ENCODE results near the gene C3orf20. TPM values are rescaled to one million over a fixed set of nuclear protein-coding genes. Genes with fewer than 3 reads are reported as not detected.
A peak's percentile ranks its signal among the peaks of the same experiment; 100 is the strongest.

The C3orf20 gene
- total and polyA plus RNA-seq, 7 donors, result 0.03 to 0.16 TPM; not detected in 5

- H3K27ac ChIP-seq, result no peak overlapping the region
- H3K27me3 ChIP-seq, result no peaks in the 10 kb centered on the region
- WGBS, 2 donors, result 70 to 86% methylated on average over 2 of the region's 2 CpGs
- peaks cover 0 to under 1% (median 0%) of the 10 kb centered on the region in 4 donors for H3K9me3 ChIP-seq
- TF ChIP-seq, protein P1, sequence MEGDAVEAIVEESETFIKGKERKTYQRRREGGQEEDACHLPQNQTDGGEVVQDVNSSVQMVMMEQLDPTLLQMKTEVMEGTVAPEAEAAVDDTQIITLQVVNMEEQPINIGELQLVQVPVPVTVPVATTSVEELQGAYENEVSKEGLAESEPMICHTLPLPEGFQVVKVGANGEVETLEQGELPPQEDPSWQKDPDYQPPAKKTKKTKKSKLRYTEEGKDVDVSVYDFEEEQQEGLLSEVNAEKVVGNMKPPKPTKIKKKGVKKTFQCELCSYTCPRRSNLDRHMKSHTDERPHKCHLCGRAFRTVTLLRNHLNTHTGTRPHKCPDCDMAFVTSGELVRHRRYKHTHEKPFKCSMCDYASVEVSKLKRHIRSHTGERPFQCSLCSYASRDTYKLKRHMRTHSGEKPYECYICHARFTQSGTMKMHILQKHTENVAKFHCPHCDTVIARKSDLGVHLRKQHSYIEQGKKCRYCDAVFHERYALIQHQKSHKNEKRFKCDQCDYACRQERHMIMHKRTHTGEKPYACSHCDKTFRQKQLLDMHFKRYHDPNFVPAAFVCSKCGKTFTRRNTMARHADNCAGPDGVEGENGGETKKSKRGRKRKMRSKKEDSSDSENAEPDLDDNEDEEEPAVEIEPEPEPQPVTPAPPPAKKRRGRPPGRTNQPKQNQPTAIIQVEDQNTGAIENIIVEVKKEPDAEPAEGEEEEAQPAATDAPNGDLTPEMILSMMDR (IDR thresholded peaks at IDR 0.05), result no peak
- no peak for TF ChIP-seq POLR2A (IDR thresholded peaks at IDR 0.05)
- no peak for TF ChIP-seq POLR2AphosphoS5 (IDR thresholded peaks at IDR 0.05)
- TF ChIP-seq EP300 (IDR thresholded peaks at IDR 0.05), result no peak
- H3K4me1 ChIP-seq, result no peaks in the 10 kb centered on the region
- intact Hi-C loops (cut with DNase I), result no loop called here
- H3K4me3 ChIP-seq, result no peak overlapping the region
- no peaks in the 10 kb centered on the region for H3K36me3 ChIP-seq
- no peak for DNase-seq
Measured at GRCh38 chr3:14718539-14718938, 43.6 kb downstream of the C3orf20 start.

DNA sequence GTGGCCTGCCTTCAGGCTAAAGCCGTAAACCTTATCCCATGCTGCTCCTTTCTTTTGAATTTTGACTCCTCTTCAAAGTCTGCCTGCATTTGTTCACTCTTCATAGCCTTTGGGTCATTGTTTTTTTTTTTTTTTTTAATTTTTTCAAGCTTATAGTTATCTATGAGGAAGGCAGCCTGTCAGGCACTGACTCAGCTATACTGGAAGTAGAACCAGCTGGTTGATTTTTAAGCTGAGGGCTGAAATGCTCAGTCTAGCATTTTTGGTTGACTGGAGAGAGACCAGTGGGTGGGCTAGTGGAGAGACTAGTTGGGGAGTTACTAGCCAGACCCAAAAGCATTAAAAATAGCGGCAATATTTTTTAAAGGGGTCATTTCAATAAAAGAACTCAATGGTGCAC, 44.1 kb downstream of the C3orf20 start:
- Histone ChIP-seq H3K27ac (no peak overlapping the region), H3K4me1 (peaks cover 0 to 2% (median under 1%) of the 10 kb centered on the region in 4 donors), H3K27me3 (no peaks in the 10 kb centered on the region), H3K36me3 (no peaks in the 10 kb centered on the region), H3K4me3 (no peak overlapping the region), H3K9me3 (no peaks in the 10 kb centered on the region)
- 89 to 97% methylated on average over 2 of the region's 2 CpGs for WGBS, 2 donors
- TF ChIP-seq, protein P1 (IDR thresholded peaks at IDR 0.05), result no peak
- TF ChIP-seq POLR2AphosphoS5 (IDR thresholded peaks at IDR 0.05) (no peak), EP300 (IDR thresholded peaks at IDR 0.05) (no peak)
- intact Hi-C loops (cut with DNase I), result no loop called here
- no peak for DNase-seq

GRCh38 chr3:14721126-14721864, 46.4 kb downstream of the C3orf20 start:
- Histone ChIP-seq H3K27ac (no peak overlapping the region), H3K36me3 (no peaks in the 10 kb centered on the region), H3K4me3 (no peak overlapping the region), H3K27me3 (no peaks in the 10 kb centered on the region), H3K4me1 (peaks cover 0 to 24% (median 24%) of the 10 kb centered on the region in 4 donors), H3K9me3 (no peaks in the 10 kb centered on the region)
- TF ChIP-seq POLR2A (IDR thresholded peaks at IDR 0.05), result no peak
- no peak for TF ChIP-seq EP300 (IDR thresholded peaks at IDR 0.05)
- no peak for TF ChIP-seq POLR2AphosphoS5 (IDR thresholded peaks at IDR 0.05)
- TF ChIP-seq, protein P1 (IDR thresholded peaks at IDR 0.05), result no peak
- WGBS, 2 donors, result 79 to 84% methylated on average over 8 of the region's 8 CpGs
- intact Hi-C loops (cut with DNase I), result no loop called here
- no peak for DNase-seq

DNA sequence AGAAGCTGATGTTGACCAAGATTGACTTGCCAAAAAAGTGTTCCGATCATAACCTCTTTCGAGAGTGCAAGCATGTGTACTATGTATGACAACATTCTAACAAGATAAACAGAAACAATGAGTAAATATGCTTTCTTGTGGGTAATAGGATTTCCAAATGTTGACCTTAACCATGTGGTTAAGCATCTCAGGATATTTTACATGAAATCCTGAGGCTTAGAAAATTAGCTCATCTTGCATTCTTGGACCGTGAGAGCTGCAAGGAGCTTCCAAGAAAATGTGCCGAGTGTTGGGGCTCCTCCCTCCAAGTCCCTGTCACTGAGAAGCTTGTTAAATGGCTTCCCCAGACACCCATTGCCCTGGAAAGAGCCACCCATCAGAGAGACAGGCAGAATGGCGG, 50.1 kb downstream of the C3orf20 start:
- peak; percentile 42 to 74 (median 54) for TF ChIP-seq POLR2AphosphoS5 (IDR thresholded peaks at IDR 0.05)
- TF ChIP-seq POLR2A (IDR thresholded peaks at IDR 0.05), result no peak
- peak; percentile 82 for DNase-seq
- 76 to 82% methylated on average over 5 of the region's 5 CpGs for WGBS, 2 donors

DNA sequence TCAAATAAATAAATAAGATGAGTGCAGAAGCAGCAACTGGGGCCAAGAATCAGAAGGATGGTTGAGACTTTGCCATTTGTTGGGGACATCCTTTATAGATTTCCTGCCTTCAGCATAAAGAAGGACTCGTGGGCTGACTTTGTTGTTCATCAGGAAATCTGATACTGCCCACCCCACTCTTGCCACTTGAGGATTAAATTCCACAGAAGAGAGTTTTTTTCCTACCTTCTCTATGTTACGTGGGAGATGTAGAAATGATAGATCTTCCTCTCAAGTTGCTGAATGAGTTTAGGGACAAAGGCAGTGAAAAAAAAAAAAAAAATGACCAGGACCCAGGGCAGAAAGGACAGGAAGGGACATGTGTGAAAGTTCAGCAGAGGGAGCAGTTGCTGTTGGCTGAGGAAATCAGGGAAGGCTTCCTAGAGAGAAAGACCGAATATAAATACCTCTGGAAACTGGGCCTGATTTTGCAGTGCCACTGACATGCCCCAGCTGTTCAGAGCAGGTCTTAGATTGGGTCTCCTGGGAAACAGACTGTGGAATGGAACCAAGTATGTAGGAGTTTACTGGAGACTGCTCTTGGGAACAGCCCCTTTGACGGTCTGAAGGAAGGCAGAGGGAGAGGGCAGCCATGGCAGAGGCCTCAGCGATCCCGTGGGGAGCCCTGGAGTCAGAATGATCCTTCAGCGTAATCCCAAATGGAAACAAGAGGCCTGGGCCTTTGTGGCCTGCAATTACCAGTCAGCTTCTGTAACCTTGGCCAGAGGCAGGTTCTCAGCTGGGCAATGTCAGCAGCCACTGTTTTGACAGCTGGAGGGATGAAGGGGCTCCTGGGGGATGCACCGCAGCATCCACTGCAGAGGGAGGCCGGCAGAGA, 50.9 kb downstream of the C3orf20 start:
- H3K27ac ChIP-seq, result peak overlapping the region; percentile 73 to 78 (median 76)
- H3K4me3 ChIP-seq, result no peak overlapping the region
- H3K27me3 ChIP-seq, result no peaks in the 10 kb centered on the region
- DNase-seq, result peak; percentile 89
- no peaks in the 10 kb centered on the region for H3K36me3 ChIP-seq
- H3K4me1 ChIP-seq, result peaks cover 0 to 36% (median 33%) of the 10 kb centered on the region in 4 donors
- 74 to 80% methylated on average over 9 of the region's 9 CpGs for WGBS, 2 donors
- intact Hi-C loops (cut with DNase I), result loop anchor here (1.0 kb wide), 2 partner anchors 7 to 75 kb away; partner anchors contain the start of gene CCDC174
- TF ChIP-seq, protein P1 (IDR thresholded peaks at IDR 0.05), result no peak
- TF ChIP-seq POLR2A (IDR thresholded peaks at IDR 0.05), result no peak
- peak; percentile 4 to 69 (median 54) for TF ChIP-seq POLR2AphosphoS5 (IDR thresholded peaks at IDR 0.05)
- no peak for TF ChIP-seq EP300 (IDR thresholded peaks at IDR 0.05)
- H3K9me3 ChIP-seq, result no peaks in the 10 kb centered on the region

More for the DNA sequence above, 50.1 kb downstream of the C3orf20 start:
- Histone ChIP-seq H3K4me1 (peaks cover 0 to 36% (median 33%) of the 10 kb centered on the region in 4 donors), H3K9me3 (no peaks in the 10 kb centered on the region), H3K27ac (peak overlapping the region; percentile 73 to 78 (median 76)), H3K36me3 (no peaks in the 10 kb centered on the region), H3K27me3 (no peaks in the 10 kb centered on the region), H3K4me3 (no peak overlapping the region)
- intact Hi-C loops (cut with DNase I), result loop anchor here (1.0 kb wide), 2 partner anchors 8 to 74 kb away; partner anchors contain the start of gene CCDC174

Measured in sigmoid colon (tissue), 7 donors.